NOMO-1 treated with dmso at 0.1 percent for 144 hours (cell line): Measurements from ENCODE around the gene PNRC1.
"Not testable (repeated sequence)": the region's sequence is repeated elsewhere in the genome, so short reads cannot be mapped to it uniquely, and the experiment has no call there.

Source experiments
- DNase-seq: peaks from one replicate; lab custom pipeline; 2025; ENCODE audit not compliant: unreplicated experiment; lab: John Stamatoyannopoulos, UW

The PNRC1 gene

GRCh38 chr6:89080281-89081128 lies at the start of gene PNRC1:
Gene PNRC1, plus strand, starts transcription at chr6:89080751. Its CDS starts 144 bp downstream, at chr6:89080895.
- peak; percentile 97 for DNase-seq

- peak; percentile 14 for DNase-seq
These were observed 48.0 kb upstream of the PNRC1 start for GRCh38 chr6:89032599-89032998.

- no peak for DNase-seq
These were observed 47.1 kb upstream of the PNRC1 start for GRCh38 chr6:89033461-89033860.

- DNase-seq: not testable (repeated sequence)
These were observed 46.4 kb upstream of the PNRC1 start for GRCh38 chr6:89034116-89034515.

- peak; percentile 85 for DNase-seq
These were observed 45.8 kb upstream of the PNRC1 start for GRCh38 chr6:89034586-89035251.

DNA sequence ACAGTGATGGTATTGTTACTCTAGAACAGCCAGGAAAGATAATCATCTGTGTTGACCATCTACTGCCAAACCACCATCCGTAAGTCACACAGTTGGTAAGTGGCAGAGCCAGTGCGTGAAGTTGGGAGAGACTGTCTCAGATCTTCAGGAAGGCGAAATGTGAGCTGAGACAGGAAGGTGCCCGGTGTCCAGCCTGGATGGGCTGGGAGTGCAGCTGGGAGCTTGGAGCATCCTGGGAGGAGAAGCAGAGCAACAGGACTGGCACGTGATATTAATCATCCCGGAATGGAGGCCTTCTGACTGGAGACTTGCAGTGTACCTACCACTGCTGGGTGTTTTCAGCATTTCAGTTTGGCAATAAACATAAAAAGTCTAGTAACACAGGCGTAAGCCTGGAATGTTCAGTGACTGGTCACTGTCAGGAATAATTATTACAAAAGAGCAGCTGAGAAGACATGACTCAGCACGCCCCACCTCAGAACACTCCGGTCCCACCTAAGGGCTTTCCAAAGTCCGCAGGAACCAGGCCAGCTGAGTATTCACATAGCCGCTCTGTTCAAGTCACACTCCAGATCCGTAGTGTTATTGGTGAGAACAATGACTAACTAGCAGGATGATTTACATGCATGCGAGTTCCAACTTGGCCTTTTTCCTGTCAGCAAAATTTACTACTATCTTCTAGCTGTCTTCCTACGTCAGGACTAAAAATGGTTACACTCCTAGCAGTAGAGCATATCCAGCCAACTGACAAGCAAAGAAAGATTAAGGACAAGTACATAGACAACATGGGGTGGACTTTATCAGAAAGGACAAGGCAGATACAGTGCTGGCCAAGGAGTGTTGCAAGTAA lies 45.1 kb upstream of the PNRC1 start:
- peak; percentile 25 for DNase-seq

- no peak for DNase-seq
These were observed 43.2 kb upstream of the PNRC1 start for GRCh38 chr6:89037141-89037900.

GRCh38 chr6:89037901-89038293 lies 42.7 kb upstream of the PNRC1 start:
- not testable (repeated sequence) for DNase-seq

- DNase-seq: no peak
These were observed 37.9 kb upstream of the PNRC1 start for GRCh38 chr6:89042664-89043063.

DNA sequence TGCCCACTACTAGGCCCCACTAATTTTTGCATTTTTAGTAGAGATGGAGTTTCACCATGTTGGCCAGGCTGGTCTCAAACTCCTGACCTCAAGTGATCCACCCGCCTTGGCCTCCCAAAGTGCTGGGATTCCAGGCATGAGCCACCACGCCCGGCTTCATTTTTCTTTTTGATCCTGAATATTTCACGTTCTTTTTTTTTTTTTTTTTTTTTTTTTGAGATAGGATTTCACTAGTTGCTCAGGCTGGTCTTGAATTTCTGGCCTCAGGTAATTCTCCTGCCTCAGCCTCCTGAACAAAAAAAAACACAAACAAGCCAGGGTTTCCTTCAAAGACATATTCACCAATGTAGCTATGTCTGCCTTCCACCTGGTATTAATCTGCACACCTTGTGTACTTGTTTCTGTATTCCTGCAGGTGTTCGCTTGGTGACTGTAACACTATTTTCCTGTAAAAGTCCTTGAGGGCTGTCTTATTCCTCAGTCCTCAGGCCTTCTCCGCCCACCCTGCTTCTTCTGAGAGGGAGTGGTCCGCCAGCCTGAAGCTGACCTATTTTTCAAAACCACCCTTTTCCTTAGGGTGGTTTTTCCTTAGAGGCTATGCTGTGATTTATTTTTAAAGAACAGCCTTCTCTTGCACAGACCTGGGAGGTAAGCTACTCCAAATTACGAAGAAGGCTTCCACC lies 36.1 kb upstream of the PNRC1 start:
- DNase-seq: no peak

GRCh38 chr6:89045011-89045387 lies 35.6 kb upstream of the PNRC1 start:
- peak; percentile 74 for DNase-seq

DNA sequence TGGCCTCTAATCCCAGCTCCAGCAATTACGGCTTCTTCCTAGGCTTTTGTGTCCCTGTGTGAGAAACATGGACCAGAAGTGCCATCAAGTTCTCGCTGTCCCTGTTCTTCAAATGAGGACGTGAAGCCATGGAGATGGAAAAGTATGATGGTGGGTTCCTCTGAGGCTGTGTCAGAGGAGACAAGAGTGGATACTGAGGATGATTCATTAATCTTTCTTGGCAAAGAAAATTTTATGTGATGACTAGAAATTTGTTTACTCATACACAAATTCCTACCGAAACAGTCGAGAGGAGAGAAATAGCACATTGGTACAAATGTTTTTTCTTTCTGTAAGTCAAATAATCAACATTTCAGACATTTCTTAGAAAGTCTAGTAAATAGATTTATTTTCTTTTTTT lies 35.0 kb upstream of the PNRC1 start:
- DNase-seq: no peak

DNA sequence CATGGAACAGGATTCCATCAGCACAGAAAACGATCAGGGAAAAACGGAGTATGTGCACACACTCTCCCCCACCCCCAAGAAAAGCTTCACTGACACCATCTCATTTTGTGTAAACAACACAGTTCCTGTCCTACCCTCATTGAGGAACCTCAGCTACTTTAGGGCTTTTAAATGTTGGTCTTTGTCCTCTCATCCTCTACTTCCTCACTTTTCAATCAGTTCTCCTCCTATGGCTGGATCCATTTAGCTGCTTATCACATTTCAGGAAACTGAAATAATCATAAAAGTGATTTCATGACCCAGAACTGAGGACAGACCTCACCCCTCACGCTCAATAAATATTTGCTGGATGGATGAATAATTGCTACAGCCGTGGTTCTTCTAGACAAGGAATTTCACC lies 33.1 kb upstream of the PNRC1 start:
- no peak for DNase-seq

DNA sequence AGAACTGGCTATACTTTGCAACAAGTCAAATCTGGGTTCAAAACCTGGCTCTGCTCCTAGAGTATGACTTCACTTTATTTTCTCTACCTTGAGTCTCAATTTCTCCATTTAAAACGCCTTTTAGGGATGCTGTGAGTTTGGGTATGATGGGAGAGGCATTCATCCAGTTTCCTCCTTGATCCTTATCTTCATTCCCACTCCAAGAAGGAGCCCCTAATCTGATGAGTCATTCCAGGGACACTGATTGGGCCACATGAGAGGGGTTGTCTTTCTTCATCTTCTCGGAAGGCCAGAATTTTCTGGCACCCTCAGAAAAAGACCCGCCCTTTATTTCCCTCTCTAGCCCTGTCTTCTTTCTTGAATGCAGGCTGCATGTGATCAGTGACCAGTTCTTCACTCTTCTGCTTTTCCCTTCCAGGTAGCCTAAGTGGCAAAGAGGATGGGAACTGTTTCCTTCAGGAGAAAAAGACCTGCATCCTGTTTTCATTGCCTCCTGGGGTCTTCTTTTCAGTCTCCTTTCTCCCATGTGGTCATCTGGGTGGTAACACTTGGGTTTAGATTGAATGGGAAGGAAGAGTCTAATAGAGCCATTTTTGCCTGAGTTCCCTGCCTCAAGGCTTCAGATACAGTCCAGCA lies 32.1 kb upstream of the PNRC1 start:
- no peak for DNase-seq

- no peak for DNase-seq
These were observed 31.6 kb upstream of the PNRC1 start for GRCh38 chr6:89048985-89049384.

- no peak for DNase-seq
These were observed 30.4 kb upstream of the PNRC1 start for GRCh38 chr6:89050155-89050554.

DNA sequence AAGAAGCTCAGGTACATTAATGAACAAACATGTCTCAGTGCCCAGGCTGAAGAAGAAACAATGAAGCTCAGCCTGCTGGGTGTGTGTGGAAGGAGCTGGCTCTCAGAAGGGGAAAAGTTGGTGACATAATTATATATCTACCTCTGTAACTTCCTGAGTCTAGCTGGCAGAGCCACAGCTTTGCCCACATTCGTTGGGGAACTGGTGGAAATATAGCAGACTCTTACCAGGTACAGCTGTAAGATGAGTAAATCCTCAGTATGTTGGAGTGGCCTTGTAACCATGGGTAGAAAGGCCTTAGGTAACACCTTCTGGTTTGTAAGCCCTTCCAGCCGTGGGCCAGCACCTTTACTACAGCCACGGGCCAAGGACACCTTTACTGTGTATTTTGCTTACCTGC lies 29.9 kb upstream of the PNRC1 start:
- DNase-seq: no peak

- DNase-seq: no peak
These were observed 28.9 kb upstream of the PNRC1 start for GRCh38 chr6:89051676-89052075.

DNA sequence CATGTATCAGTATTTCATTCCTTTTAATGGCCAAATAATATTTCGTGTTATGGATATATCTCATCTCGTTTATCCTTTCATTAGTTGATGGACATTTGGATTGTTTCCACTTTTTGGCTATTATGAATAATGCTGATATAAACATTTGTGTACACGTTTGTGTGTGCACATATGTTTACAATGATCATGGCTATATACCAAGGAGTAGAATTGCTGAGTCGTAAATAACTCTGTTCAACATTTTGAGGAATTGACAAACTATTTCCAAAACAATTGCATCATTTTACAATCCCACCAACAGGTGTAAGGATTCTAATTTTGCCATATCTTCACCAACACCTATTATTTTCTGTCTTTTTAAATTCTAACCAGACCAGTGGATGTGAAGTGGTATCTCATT lies 26.3 kb upstream of the PNRC1 start:
- DNase-seq: no peak

DNA sequence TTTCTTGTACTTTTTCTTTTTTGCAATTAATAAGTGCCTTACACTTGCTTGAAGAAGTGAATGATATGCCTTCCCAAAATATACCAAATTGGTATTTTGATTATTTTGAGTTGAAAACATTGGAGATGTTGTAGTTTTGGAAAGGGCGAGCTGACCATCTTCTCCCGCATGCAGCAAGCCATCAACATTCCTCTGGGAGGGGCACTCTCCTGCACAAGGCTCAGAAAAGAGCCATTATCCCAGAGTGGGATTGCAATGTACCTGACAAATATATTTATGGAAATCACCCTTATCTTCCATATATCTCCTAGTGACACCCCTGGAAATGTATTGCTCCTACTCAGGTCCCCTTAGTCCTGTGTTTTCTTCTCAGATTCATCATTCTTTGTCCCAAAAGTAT lies 22.8 kb upstream of the PNRC1 start:
- no peak for DNase-seq
